Astrocyte (in vitro differentiated cells and primary cell): ENCODE results near the gene TMEM62. TPM values are rescaled to one million over a fixed set of nuclear protein-coding genes. Genes with fewer than 3 reads are reported as not detected.

ENCODE experiments used
- DNase-seq: peaks from one replicate; pipeline ENCODE4 v3.0.0-alpha.2; 2010; ENCODE audit warnings: low read depth
- FAIRE-seq: peaks from 2 replicates; lab custom pipeline; 2011; peaks lifted over from hg19 to GRCh38; lab: Jason Lieb, UNC
- H2AFZ ChIP-seq: 2 replicates; pipeline ENCODE4 v1.6.0; 2012; ENCODE audit warnings: low read depth, low read length, inconsistent platforms
- H3K27ac ChIP-seq: 2 replicates; pipeline ENCODE4 v1.5.1; 2011; ENCODE audit warnings: low read depth, low read length, inconsistent platforms
- H3K27me3 ChIP-seq: 2 replicates; pipeline ENCODE4 v1.6.0; 2011; ENCODE audit warnings: low read length, inconsistent platforms; ENCODE audit not compliant: insufficient read depth
- H3K36me3 ChIP-seq: 2 replicates; pipeline ENCODE4 v1.5.1; 2011; ENCODE audit warnings: low read length, inconsistent platforms; ENCODE audit not compliant: insufficient read depth
- H3K4me1 ChIP-seq: 2 replicates; pipeline ENCODE4 v1.5.1; 2011; ENCODE audit warnings: low read length, inconsistent platforms; ENCODE audit not compliant: insufficient read depth
- H3K4me2 ChIP-seq: 2 replicates; pipeline ENCODE4 v1.6.0; 2012; ENCODE audit warnings: low read length, inconsistent platforms
- H3K4me3 ChIP-seq: 2 replicates; pipeline ENCODE4 v1.5.1; 2011; ENCODE audit warnings: low read depth, mild to moderate bottlenecking, low read length, inconsistent platforms; ENCODE audit not compliant: insufficient read depth
- H3K79me2 ChIP-seq: 2 replicates; pipeline ENCODE4 v1.6.0; 2012; ENCODE audit warnings: mild to moderate bottlenecking, low read length, inconsistent platforms; ENCODE audit not compliant: insufficient read depth
- H3K9ac ChIP-seq: 2 replicates; pipeline ENCODE4 v1.6.0; 2012; ENCODE audit warnings: mild to moderate bottlenecking, low read length, inconsistent platforms
- H3K9me3 ChIP-seq: 2 replicates; pipeline ENCODE4 v1.5.1; 2012; ENCODE audit warnings: low read depth, mild to moderate bottlenecking, low read length, inconsistent platforms; ENCODE audit not compliant: insufficient read depth
- H4K20me1 ChIP-seq: 2 replicates; pipeline ENCODE4 v1.6.0; 2012; ENCODE audit warnings: low read length, inconsistent platforms; ENCODE audit not compliant: insufficient read depth
- H3K27ac Mint-ChIP-seq: one replicate; pipeline ENCODE4 v1.8.0; 2021; ENCODE audit warnings: mild to moderate bottlenecking, mixed read lengths; ENCODE audit not compliant: unreplicated experiment
- H3K27me3 Mint-ChIP-seq: one replicate; pipeline ENCODE4 v1.8.0; 2021; ENCODE audit warnings: low read depth, mixed read lengths; ENCODE audit not compliant: unreplicated experiment
- H3K36me3 Mint-ChIP-seq: one replicate; pipeline ENCODE4 v1.8.0; 2021; ENCODE audit warnings: low read depth, mixed read lengths; ENCODE audit not compliant: unreplicated experiment
- H3K4me1 Mint-ChIP-seq: one replicate; pipeline ENCODE4 v1.8.0; 2021; ENCODE audit warnings: low read depth, mixed read lengths; ENCODE audit not compliant: unreplicated experiment
- H3K4me3 Mint-ChIP-seq: one replicate; pipeline ENCODE4 v1.8.0; 2021; ENCODE audit warnings: mild to moderate bottlenecking, moderate library complexity, mixed read lengths; ENCODE audit not compliant: unreplicated experiment
- H3K9me3 Mint-ChIP-seq: one replicate; pipeline ENCODE4 v1.8.0; 2021; ENCODE audit warnings: mild to moderate bottlenecking, mixed read lengths; ENCODE audit not compliant: unreplicated experiment
- CTCF ChIP-seq: IDR thresholded peaks from 2 replicates; pipeline ENCODE4 v1.5.1; 2011; ENCODE audit warnings: low read depth, mild to moderate bottlenecking, inconsistent platforms, low read length, moderate library complexity; ENCODE audit not compliant: insufficient read depth
- EZH2 ChIP-seq: IDR thresholded peaks from 2 replicates; pipeline ENCODE4 v1.6.1; 2012; ENCODE audit warnings: mild to moderate bottlenecking, low read length, inconsistent platforms; ENCODE audit not compliant: insufficient read depth
- total RNA-seq: library from RNA; stranded (reverse); gene quantifications from 2 replicates; pipeline ENCODE4 v1.2.1, GENCODE V29; 2021

Gene TMEM62
- total RNA-seq, 1 donor from 2014 or later, result 15.2 TPM

DNA sequence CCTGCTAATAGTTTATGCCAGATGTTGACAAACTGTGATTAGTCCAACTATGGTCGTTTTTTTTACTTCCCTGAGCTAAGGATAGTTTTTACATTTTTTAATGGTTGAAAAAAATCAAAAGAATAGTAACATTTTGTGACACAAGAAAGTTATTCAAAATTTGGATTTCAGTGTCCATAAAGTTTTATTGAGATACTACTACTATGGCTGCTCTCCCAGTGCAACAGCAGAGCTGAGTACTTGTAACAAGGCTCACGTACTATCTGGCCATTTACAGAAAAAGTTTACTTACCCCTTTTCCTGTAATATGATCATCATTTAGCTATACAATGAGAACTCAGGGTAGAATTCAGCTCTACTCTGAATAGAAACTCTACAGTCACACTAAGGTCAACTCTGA lies 11.5 kb upstream of the TMEM62 start:
- no peak overlapping the region for H3K27ac ChIP-seq
- FAIRE-seq, result no peak

DNA sequence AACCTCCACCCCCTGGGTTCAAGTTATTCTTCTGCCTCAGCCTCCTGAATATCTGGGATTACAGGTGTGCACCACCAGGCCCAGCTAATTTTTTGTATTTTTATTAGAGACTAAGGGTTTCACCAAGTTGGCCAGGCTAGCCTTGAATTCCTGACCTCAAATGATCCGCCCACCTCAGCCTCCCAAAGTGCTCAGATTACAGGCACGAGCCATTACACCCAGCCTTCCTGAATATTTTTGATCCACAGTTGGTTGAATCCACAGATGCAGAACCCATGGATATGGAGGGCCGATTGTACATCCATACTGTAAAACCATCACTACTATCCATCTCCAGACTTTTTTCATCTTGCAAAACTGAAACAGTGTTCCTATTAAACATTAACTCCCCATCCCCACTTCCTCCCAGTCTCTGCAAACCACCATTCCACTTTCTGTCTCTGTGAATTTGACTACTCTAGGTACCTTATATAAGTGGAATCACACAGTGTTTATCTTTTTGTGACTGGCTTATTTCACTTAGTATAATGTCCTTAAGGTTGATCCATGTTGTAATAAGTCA lies 8.2 kb upstream of the TMEM62 start:
- peaks cover 4% of the 10 kb centered on the region for H3K36me3 Mint-ChIP-seq
- H3K9me3 Mint-ChIP-seq, result peaks cover 5% of the 10 kb centered on the region
- no peaks in the 10 kb centered on the region for H3K79me2 ChIP-seq
- H3K27me3 ChIP-seq, result no peaks in the 10 kb centered on the region
- no peaks in the 10 kb centered on the region for H4K20me1 ChIP-seq
- FAIRE-seq (no peak), DNase-seq (no peak)
- H3K27me3 Mint-ChIP-seq, result no peaks in the 10 kb centered on the region
- no peak overlapping the region for H3K4me2 ChIP-seq
- H3K4me3 Mint-ChIP-seq, result no peak overlapping the region
- no peak overlapping the region for H3K9ac ChIP-seq
- H3K4me1 Mint-ChIP-seq, result peaks cover 9% of the 10 kb centered on the region
- no peak overlapping the region for H2AFZ ChIP-seq
- no peak overlapping the region for H3K4me3 ChIP-seq
- TF ChIP-seq EZH2 (no peak), CTCF (no peak)
- H3K27ac ChIP-seq, result no peak overlapping the region
- no peak overlapping the region for H3K27ac Mint-ChIP-seq
- no peaks in the 10 kb centered on the region for H3K36me3 ChIP-seq
- H3K9me3 ChIP-seq, result no peaks in the 10 kb centered on the region
- peaks cover 5% of the 10 kb centered on the region for H3K4me1 ChIP-seq

More for the DNA sequence above, 11.5 kb upstream of the TMEM62 start:
- H3K27me3 Mint-ChIP-seq, result peaks cover 6% of the 10 kb centered on the region
- H3K9me3 ChIP-seq, result no peaks in the 10 kb centered on the region
- no peaks in the 10 kb centered on the region for H3K27me3 ChIP-seq
- no peaks in the 10 kb centered on the region for H3K79me2 ChIP-seq
- TF ChIP-seq EZH2 (no peak), CTCF (no peak)
- H3K36me3 Mint-ChIP-seq, result no peaks in the 10 kb centered on the region
- DNase-seq, result no peak
- H3K27ac Mint-ChIP-seq, result no peak overlapping the region
- no peaks in the 10 kb centered on the region for H4K20me1 ChIP-seq
- peaks cover 5% of the 10 kb centered on the region for H3K4me1 ChIP-seq
- no peak overlapping the region for H2AFZ ChIP-seq
- no peak overlapping the region for H3K9ac ChIP-seq
- no peak overlapping the region for H3K4me2 ChIP-seq
- H3K4me3 Mint-ChIP-seq, result no peak overlapping the region
- H3K4me3 ChIP-seq, result no peak overlapping the region
- H3K9me3 Mint-ChIP-seq, result no peaks in the 10 kb centered on the region
- H3K36me3 ChIP-seq, result no peaks in the 10 kb centered on the region
- peaks cover 9% of the 10 kb centered on the region for H3K4me1 Mint-ChIP-seq

DNA sequence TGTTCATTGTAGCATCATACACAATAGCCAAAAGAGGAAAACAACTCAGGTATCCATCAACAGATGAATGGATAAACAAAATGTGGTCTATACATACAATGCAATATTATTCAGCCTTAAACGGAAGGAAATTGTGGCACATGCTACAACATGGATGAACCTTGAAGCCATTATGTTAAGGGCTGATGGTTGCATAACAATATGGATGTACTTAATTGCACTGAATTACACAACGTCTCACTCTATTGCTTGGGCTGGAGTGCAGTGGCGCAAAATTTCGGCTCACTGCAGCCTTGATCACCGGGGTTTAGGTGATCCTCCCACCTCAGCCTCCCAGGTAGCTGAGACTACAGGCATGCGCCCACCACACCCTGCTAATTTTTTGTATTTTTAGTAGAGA lies 7.0 kb upstream of the TMEM62 start:
- Histone ChIP-seq H3K9ac (no peak overlapping the region), H3K4me3 (no peak overlapping the region), H4K20me1 (no peaks in the 10 kb centered on the region), H3K4me2 (no peak overlapping the region), H3K79me2 (no peaks in the 10 kb centered on the region), H2AFZ (no peak overlapping the region), H3K27me3 (no peaks in the 10 kb centered on the region), H3K9me3 (no peaks in the 10 kb centered on the region), H3K27ac (no peak overlapping the region), H3K4me1 (peaks cover 5% of the 10 kb centered on the region), H3K36me3 (no peaks in the 10 kb centered on the region)
- peaks cover 9% of the 10 kb centered on the region for H3K4me1 Mint-ChIP-seq
- FAIRE-seq (no peak), DNase-seq (no peak)
- peaks cover 5% of the 10 kb centered on the region for H3K9me3 Mint-ChIP-seq
- TF ChIP-seq CTCF, result no peak
- H3K36me3 Mint-ChIP-seq, result peaks cover 4% of the 10 kb centered on the region
- no peak overlapping the region for H3K4me3 Mint-ChIP-seq
- H3K27ac Mint-ChIP-seq, result no peak overlapping the region
- H3K27me3 Mint-ChIP-seq, result no peaks in the 10 kb centered on the region
